Astrocyte (in vitro differentiated cells and primary cell): ENCODE results near the gene S100A3. TPM values are rescaled to one million over a fixed set of nuclear protein-coding genes. Genes with fewer than 3 reads are reported as not detected.

Experiments
- DNase-seq: peaks from one replicate; pipeline ENCODE4 v3.0.0-alpha.2; 2010; ENCODE audit warnings: low read depth
- FAIRE-seq: peaks from 2 replicates; lab custom pipeline; 2011; peaks lifted over from hg19 to GRCh38; lab: Jason Lieb, UNC
- H2AFZ ChIP-seq: 2 replicates; pipeline ENCODE4 v1.6.0; 2012; ENCODE audit warnings: low read depth, low read length, inconsistent platforms
- H3K27ac ChIP-seq: 2 replicates; pipeline ENCODE4 v1.5.1; 2011; ENCODE audit warnings: low read depth, low read length, inconsistent platforms
- H3K27me3 ChIP-seq: 2 replicates; pipeline ENCODE4 v1.6.0; 2011; ENCODE audit warnings: low read length, inconsistent platforms; ENCODE audit not compliant: insufficient read depth
- H3K36me3 ChIP-seq: 2 replicates; pipeline ENCODE4 v1.5.1; 2011; ENCODE audit warnings: low read length, inconsistent platforms; ENCODE audit not compliant: insufficient read depth
- H3K4me1 ChIP-seq: 2 replicates; pipeline ENCODE4 v1.5.1; 2011; ENCODE audit warnings: low read length, inconsistent platforms; ENCODE audit not compliant: insufficient read depth
- H3K4me2 ChIP-seq: 2 replicates; pipeline ENCODE4 v1.6.0; 2012; ENCODE audit warnings: low read length, inconsistent platforms
- H3K4me3 ChIP-seq: 2 replicates; pipeline ENCODE4 v1.5.1; 2011; ENCODE audit warnings: low read depth, mild to moderate bottlenecking, low read length, inconsistent platforms; ENCODE audit not compliant: insufficient read depth
- H3K79me2 ChIP-seq: 2 replicates; pipeline ENCODE4 v1.6.0; 2012; ENCODE audit warnings: mild to moderate bottlenecking, low read length, inconsistent platforms; ENCODE audit not compliant: insufficient read depth
- H3K9ac ChIP-seq: 2 replicates; pipeline ENCODE4 v1.6.0; 2012; ENCODE audit warnings: mild to moderate bottlenecking, low read length, inconsistent platforms
- H3K9me3 ChIP-seq: 2 replicates; pipeline ENCODE4 v1.5.1; 2012; ENCODE audit warnings: low read depth, mild to moderate bottlenecking, low read length, inconsistent platforms; ENCODE audit not compliant: insufficient read depth
- H4K20me1 ChIP-seq: 2 replicates; pipeline ENCODE4 v1.6.0; 2012; ENCODE audit warnings: low read length, inconsistent platforms; ENCODE audit not compliant: insufficient read depth
- H3K27ac Mint-ChIP-seq: one replicate; pipeline ENCODE4 v1.8.0; 2021; ENCODE audit warnings: mild to moderate bottlenecking, mixed read lengths; ENCODE audit not compliant: unreplicated experiment
- H3K27me3 Mint-ChIP-seq: one replicate; pipeline ENCODE4 v1.8.0; 2021; ENCODE audit warnings: low read depth, mixed read lengths; ENCODE audit not compliant: unreplicated experiment
- H3K36me3 Mint-ChIP-seq: one replicate; pipeline ENCODE4 v1.8.0; 2021; ENCODE audit warnings: low read depth, mixed read lengths; ENCODE audit not compliant: unreplicated experiment
- H3K4me1 Mint-ChIP-seq: one replicate; pipeline ENCODE4 v1.8.0; 2021; ENCODE audit warnings: low read depth, mixed read lengths; ENCODE audit not compliant: unreplicated experiment
- H3K4me3 Mint-ChIP-seq: one replicate; pipeline ENCODE4 v1.8.0; 2021; ENCODE audit warnings: mild to moderate bottlenecking, moderate library complexity, mixed read lengths; ENCODE audit not compliant: unreplicated experiment
- H3K9me3 Mint-ChIP-seq: one replicate; pipeline ENCODE4 v1.8.0; 2021; ENCODE audit warnings: mild to moderate bottlenecking, mixed read lengths; ENCODE audit not compliant: unreplicated experiment
- EZH2 ChIP-seq: IDR thresholded peaks from 2 replicates; pipeline ENCODE4 v1.6.1; 2012; ENCODE audit warnings: mild to moderate bottlenecking, low read length, inconsistent platforms; ENCODE audit not compliant: insufficient read depth
- total RNA-seq: library from RNA; stranded (reverse); gene quantifications from 2 replicates; pipeline ENCODE4 v1.2.1, GENCODE V29; 2021
- TF ChIP-seq, protein P1 (sequence below): IDR thresholded peaks from 2 replicates; pipeline ENCODE4 v1.5.1; 2011; ENCODE audit warnings: low read depth, mild to moderate bottlenecking, inconsistent platforms, low read length, moderate library complexity; ENCODE audit not compliant: insufficient read depth

The S100A3 gene
- total RNA-seq, 1 donor from 2014 or later = 14.6 TPM

GRCh38 chr1:153546371-153546770, 2.7 kb downstream of the S100A3 start:
- no peak overlapping the region for H3K4me2 ChIP-seq
- FAIRE-seq = no peak
- H3K4me3 ChIP-seq = no peak overlapping the region
- H3K4me3 Mint-ChIP-seq = no peak overlapping the region
- H2AFZ ChIP-seq = no peak overlapping the region
- H3K27ac ChIP-seq = no peak overlapping the region
- H3K4me1 Mint-ChIP-seq = peaks cover 78% of the 10 kb centered on the region
- H3K27ac Mint-ChIP-seq = no peak overlapping the region
- no peaks in the 10 kb centered on the region for H3K27me3 Mint-ChIP-seq
- H3K27me3 ChIP-seq = no peaks in the 10 kb centered on the region
- no peaks in the 10 kb centered on the region for H3K9me3 ChIP-seq
- DNase-seq = no peak
- no peaks in the 10 kb centered on the region for H3K36me3 Mint-ChIP-seq
- no peaks in the 10 kb centered on the region for H3K9me3 Mint-ChIP-seq
- peaks cover 40% of the 10 kb centered on the region for H3K4me1 ChIP-seq
- TF ChIP-seq EZH2 = no peak
- TF ChIP-seq, protein P1, sequence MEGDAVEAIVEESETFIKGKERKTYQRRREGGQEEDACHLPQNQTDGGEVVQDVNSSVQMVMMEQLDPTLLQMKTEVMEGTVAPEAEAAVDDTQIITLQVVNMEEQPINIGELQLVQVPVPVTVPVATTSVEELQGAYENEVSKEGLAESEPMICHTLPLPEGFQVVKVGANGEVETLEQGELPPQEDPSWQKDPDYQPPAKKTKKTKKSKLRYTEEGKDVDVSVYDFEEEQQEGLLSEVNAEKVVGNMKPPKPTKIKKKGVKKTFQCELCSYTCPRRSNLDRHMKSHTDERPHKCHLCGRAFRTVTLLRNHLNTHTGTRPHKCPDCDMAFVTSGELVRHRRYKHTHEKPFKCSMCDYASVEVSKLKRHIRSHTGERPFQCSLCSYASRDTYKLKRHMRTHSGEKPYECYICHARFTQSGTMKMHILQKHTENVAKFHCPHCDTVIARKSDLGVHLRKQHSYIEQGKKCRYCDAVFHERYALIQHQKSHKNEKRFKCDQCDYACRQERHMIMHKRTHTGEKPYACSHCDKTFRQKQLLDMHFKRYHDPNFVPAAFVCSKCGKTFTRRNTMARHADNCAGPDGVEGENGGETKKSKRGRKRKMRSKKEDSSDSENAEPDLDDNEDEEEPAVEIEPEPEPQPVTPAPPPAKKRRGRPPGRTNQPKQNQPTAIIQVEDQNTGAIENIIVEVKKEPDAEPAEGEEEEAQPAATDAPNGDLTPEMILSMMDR = no peak
- no peaks in the 10 kb centered on the region for H3K79me2 ChIP-seq
- H3K9ac ChIP-seq = no peak overlapping the region
- no peaks in the 10 kb centered on the region for H4K20me1 ChIP-seq
- H3K36me3 ChIP-seq = no peaks in the 10 kb centered on the region

GRCh38 chr1:153545067-153546055, 3.7 kb downstream of the S100A3 start, which contains the start of gene S100A4:
TSS of gene S100A4 (minus strand) at chr1:153545806. CDS start at chr1:153544794, 1,012 bp downstream.
- Mint-ChIP-seq H3K36me3 (no peaks in the 10 kb centered on the region), H3K27ac (peak within 1 kb of the TSS; percentile 87), H3K4me1 (peaks cover 82% of the 10 kb centered on the region), H3K4me3 (peak within 1 kb of the TSS; percentile 73), H3K27me3 (no peaks in the 10 kb centered on the region), H3K9me3 (no peaks in the 10 kb centered on the region)
- Histone ChIP-seq H3K4me2 (peak within 1 kb of the TSS; percentile 50), H3K4me3 (no peak within 1 kb of the TSS), H3K9me3 (no peaks in the 10 kb centered on the region), H3K27ac (peak within 1 kb of the TSS; percentile 46), H4K20me1 (no peaks in the 10 kb centered on the region), H3K79me2 (no peaks in the 10 kb centered on the region), H3K4me1 (peaks cover 47% of the 10 kb centered on the region), H3K27me3 (no peaks in the 10 kb centered on the region), H2AFZ (peak within 1 kb of the TSS; percentile 41), H3K9ac (peak within 1 kb of the TSS; percentile 40), H3K36me3 (no peaks in the 10 kb centered on the region)
- DNase-seq (peak; percentile 89), FAIRE-seq (no peak)
- TF ChIP-seq, protein P1 = no peak
- no peak for TF ChIP-seq EZH2
